HG03439 (cell line): ENCODE data around the gene THAP5.
A peak's percentile ranks its signal among the peaks of the same experiment; 100 is the strongest.

ENCODE experiments used
- ATAC-seq: cut with Tn5 transposase; IDR thresholded peaks from one replicate; pipeline ENCODE4 v1.9.1; 2021; ENCODE audit warnings: mild to moderate bottlenecking, moderate library complexity; ENCODE audit not compliant: unreplicated experiment

Gene THAP5

DNA sequence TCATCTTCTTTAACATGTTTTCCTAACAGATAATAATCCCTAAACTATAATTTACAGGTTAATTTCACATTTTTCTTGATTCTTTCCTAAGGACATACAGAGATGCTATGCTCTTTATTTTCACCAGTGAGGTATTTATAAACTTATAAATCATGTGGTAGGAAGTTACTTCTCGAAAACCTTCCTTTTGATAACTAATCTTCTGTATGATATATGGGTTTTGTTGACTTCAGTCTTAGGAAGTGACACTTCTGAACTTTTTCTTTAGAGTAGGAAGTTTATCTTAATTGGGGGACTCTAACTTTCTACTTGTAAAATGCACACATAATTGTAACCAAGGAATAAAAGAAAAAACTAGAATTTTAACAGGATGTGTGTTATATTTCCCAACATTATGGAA lies 33.8 kb downstream of the THAP5 start:
- ATAC-seq, result no peak

- ATAC-seq, result no peak
Measured at GRCh38 chr7:108535257-108535656, 34.2 kb downstream of the THAP5 start.

GRCh38 chr7:108533712-108534111 lies 35.8 kb downstream of the THAP5 start:
- ATAC-seq, result no peak

DNA sequence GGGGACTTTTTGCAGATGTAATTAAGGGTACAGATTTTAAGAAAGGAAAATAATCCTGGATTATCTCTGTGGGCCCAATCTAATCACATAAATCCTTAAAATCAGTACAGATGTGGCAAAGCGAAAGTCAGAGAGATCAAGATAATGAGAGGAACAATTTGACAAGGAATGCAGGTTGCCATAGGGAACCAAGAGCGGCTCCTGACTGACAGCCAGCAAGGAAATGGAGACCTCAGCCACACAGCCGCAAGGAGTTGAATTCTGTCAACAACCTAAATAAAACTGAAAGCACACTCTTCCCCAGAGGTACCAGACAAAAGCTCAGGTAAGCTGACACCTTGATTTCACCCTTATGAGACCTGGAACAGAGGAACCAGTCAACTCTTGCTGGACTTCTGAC lies 40.2 kb downstream of the THAP5 start:
- ATAC-seq, result no peak

- no peak for ATAC-seq
Measured at GRCh38 chr7:108528183-108528712, 41.3 kb downstream of the THAP5 start.

GRCh38 chr7:108526768-108527017 lies 42.8 kb downstream of the THAP5 start:
- no peak for ATAC-seq

GRCh38 chr7:108525985-108526767 lies 43.3 kb downstream of the THAP5 start, which contains the start of gene PNPLA8:
Gene PNPLA8, minus strand, starts transcription at chr7:108526135. Its CDS starts 10,644 bp downstream, at chr7:108515491.
- peak; percentile 96 for ATAC-seq

DNA sequence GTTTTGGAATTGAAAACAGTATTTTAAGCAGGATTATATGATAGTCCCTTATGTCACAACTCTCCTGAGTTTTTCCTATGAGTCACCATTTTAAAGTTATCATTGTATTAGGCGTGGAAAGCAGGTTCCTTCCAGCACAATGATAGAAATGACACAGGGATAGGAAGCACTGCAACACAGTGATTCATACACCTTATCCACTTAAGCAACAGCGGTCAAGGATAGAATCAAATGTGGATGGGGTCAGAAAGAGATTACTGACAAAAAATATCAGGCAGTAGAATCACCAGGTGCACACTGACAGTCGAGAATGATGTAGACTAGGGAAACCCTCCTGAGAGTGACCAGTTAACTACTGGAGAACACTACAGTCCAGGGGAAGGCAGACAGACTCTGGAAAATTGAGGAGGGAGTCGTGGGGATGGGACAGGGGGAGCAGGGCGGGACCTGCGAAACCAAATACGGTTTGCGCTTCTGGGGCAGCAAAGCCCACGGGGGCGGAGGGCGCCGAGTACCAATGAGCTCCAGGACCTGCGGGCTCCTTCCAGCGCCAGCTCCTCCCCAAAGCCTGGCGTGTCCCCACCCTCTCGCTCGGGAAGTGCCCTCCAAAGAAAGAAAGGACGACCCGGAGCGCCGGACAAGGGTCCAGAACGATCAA lies 44.0 kb downstream of the THAP5 start:
- peak; percentile 54 for ATAC-seq

DNA sequence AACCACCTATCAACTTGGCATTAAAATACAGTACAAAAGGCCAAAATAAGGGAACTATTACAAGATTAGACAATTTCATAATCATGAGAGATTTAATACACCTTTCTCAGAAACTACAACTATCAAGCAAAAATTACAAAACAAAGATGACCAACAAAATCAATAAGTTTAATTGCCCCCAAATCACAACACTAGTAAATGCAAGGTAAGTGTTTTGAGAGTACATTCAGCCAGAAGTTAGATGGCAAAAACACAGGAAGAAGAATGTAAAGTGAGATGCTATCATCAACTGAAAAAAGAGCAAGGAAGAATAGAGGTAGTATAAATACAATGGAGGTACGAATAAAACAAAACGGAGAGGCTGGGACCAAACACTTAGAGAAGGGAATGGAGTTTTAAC lies 46.7 kb downstream of the THAP5 start:
- no peak for ATAC-seq

DNA sequence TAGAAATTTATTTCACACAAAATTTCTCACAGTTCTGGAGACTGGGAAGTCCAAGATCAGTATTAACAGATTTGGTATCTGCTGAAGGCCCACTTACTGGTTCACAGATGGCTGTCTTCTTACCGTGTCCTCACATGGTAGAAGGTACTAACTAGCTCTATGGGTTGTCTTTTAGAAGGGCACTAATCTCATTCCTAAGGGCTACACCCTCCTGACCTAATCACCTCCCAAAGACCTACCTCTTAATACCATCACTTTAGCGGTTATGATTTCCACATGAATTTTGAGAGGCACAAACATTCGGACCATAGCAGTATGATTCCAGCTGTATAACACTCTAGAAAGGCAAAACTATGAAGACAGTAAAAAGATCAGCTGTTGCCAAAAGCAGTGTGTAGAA lies 51.6 kb downstream of the THAP5 start:
- ATAC-seq, result no peak

DNA sequence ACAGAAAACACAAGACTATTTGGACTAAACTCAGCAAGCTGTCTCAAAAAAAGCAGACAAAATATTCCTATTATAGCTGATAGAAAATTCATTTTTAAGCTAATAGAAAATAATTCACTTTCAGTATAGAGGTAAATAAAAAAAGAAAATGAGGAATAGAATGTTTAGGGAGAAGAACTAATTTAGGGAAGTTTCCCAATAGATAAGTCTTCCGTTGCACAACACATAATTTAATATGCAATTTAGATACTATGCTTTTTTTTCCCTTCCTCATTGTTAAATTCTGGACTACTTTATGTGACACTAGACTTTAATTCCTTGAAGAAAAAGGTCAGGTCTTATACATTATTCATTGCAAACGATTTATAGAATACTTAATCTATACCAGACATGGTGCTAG lies 53.9 kb downstream of the THAP5 start:
- no peak for ATAC-seq

- ATAC-seq, result no peak
Measured at GRCh38 chr7:108515013-108515412, 54.5 kb downstream of the THAP5 start.
